CD4-positive, alpha-beta T cell treated with Interleukin-17A for 4 hours (primary cell): ENCODE measurements around the gene CIPC.

Source experiments
- DNase-seq: peaks from one replicate; pipeline ENCODE4 v3.0.0-alpha.2; 2020; ENCODE audit warnings: mixed read lengths

The CIPC gene

DNA sequence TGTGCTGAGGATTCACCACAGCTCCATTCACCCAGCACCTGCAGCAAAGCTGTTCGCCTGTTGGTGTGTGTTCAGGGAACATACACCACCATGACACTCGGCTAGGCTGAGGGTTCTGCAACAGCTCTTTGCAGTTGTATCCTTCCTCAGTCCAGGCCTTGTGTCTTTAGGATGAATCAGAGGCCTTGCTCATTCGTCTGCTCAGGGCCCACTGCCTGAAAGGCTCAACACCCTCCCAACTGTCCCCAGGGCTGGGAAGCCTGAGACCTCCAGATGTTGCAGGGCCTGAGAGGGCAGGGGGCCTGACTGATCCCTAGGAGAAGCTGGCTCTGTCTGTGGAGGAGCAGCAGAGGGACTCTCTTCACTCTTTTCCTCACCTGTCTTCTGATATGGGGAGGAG lies 32.3 kb downstream of the CIPC start:
- DNase-seq, result no peak

DNA sequence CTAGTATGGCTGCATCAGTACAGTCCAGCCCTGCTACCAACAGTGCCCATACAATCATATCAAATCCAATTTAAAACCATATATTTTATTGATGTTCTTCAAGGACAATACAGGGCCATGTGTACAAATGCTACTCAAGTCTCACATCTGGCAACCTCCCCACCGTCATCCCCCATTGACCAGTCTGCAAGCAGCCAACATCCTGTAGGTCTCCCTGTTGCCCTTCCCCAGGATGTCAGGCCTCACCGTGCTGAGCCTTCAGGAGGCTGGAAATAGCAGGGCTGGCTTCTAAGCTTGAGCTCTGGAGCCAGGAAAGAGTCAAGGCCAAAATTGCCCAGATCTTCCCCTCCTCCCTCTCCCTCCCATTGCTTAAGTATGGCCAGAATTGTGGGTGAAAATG lies 33.1 kb downstream of the CIPC start:
- DNase-seq, result no peak

DNA sequence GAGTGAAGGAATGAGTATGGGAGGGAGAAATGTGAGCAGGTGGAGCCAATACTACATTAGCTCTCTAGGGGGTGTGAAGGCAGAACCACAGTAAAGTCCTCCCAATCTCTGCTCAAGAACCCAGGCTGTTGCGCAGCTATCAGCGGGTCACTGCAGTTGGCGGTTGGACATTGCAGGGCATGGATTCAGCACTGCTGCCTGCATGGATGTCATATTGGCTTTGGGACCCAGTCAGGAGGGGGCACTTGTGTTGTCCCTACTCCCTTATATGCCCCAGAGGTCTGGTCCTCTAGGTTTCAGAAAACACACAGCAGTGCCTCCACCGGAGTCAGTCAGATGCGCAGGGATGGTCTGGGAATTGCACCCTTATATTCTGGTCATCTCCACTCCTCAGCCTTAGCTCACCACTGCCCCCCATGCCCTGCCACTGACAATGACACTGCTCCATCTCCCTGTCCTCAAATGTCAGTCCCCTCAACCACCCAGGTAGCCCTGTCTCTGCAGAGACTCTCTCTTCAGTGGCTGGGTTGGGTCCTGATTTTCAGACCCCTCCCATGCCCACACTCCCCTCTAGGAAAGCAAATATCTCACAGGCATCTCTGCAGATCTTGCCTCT lies 33.9 kb downstream of the CIPC start:
- no peak for DNase-seq

DNA sequence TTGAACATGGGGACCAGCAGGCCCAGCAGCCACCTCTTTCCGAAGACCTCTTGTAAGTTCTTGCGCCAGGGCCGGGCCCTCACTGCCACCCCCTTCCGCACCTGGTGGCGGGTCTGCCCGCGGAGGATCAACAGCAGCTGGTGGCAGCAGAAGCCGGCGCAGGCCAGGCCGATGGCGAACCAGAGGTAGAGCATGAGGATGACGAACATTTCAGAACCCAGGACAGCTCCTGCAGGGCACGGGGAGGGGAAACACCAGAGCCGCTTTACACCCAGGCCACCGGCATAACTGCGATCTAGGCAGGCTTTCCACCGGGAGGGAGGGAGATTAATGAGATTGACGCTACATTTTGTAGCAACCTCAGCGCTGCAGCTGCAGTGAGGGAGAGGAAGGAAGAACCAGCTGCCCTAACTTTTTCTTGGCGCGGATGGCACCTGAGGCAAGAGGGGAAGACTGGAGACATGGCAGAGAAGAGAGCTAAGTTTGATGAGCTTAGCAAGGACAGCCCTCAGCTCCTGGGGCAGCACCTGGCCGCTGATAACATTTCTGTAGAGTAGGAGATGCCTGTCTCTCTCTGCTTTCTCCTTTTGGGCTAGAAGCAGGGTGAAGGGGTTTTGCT lies 35.8 kb downstream of the CIPC start:
- peak; percentile 57 for DNase-seq

DNA sequence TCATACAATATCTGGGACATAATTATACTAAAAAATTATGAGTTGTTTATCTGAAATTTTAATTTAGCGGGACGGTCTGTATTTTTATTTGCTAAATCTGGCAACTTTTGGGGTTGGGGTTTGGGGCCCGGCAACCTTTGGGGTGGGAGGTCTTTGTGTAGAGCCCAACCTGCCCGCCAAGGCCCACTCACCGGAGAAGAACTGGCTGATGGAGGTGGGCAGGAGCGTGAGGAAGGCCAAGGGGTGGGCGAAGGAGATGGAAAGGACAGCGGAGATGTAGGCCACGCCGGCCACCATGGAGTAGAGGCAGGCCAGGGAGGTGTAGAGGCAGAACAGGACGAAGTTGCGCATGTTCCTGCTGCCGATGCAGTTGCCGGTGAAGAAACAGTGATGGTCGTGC lies 41.0 kb downstream of the CIPC start:
- DNase-seq, result no peak

DNA sequence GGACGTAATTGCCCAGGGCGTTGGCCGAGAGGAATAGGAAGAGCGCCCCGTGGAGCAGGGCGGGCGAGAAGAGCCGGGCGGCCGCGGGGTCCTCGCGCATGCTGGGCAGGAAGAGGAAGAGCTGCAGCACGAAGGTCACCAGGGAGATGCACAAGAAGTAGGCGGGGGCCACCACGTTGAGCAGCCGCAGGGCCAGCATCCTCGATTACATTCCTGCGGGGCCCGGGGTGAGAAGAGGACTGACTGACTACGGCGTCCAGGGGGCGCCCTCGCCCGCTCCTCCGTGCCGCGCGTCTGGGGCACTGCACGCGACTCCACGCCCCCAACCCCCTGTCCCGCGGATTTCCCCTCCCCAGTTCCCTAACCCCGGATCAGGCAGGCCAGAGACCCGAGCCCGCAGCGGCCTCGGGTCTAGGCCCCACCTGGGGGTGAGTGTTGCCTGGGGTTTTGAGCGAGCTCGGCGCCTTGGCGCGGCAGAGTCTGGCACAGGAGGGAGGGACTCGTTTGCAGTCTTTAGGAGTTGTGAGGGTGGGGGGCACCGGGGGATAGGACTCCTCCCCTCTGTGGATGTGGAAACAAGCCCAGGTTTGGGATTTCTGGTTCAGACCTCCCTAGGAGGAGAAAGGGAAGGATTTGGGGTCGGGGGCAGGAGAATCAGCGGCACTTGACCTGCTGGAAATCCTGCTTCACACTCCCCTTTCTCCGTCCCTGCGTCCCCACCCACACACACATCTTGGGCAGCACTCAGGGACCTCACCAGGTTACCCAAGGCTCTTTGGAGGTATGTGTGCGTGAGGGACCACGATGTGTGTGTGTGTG lies 41.7 kb downstream of the CIPC start:
- peak; percentile 36 for DNase-seq

DNA sequence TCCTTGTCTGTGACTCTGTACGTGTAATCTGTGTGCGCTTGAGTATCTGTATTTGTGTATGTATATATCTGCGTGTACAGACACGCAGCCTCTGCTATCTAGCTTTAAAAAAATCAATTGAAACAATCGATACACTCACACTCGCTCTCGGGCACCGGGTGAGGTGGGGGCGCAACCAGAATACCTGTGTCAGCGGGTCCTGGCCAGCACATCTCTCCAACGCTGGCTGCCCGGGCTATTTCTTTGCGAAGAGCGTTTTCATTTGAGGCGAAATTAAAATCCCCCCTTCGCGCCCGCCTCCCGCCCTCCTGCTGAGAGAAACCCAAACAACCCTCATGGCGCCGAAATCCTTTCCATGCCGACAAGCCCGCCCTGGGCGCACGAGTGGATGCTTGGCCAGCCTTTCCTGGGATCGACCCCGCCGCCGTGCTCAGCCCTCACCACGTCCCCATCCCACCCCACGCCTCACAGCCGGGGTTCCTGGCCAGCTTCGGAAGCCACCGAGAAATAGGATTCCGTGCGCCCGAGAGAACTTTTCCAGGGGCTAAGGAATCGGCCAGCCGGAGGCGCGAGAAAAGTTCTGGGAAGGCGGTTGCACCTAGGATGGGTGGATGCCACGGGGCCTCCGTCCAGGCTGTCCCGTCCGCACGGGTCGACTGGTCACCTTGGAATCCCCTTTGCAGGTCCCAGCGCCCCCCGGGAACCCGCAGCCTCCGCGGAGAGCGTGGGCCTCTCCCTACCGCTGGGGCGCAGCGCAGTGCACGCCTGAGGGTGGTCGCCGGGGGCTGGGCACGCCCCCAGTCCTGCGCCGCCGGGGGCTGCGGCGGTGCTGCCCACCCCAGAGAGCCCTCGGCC lies 42.5 kb downstream of the CIPC start:
- no peak for DNase-seq

DNA sequence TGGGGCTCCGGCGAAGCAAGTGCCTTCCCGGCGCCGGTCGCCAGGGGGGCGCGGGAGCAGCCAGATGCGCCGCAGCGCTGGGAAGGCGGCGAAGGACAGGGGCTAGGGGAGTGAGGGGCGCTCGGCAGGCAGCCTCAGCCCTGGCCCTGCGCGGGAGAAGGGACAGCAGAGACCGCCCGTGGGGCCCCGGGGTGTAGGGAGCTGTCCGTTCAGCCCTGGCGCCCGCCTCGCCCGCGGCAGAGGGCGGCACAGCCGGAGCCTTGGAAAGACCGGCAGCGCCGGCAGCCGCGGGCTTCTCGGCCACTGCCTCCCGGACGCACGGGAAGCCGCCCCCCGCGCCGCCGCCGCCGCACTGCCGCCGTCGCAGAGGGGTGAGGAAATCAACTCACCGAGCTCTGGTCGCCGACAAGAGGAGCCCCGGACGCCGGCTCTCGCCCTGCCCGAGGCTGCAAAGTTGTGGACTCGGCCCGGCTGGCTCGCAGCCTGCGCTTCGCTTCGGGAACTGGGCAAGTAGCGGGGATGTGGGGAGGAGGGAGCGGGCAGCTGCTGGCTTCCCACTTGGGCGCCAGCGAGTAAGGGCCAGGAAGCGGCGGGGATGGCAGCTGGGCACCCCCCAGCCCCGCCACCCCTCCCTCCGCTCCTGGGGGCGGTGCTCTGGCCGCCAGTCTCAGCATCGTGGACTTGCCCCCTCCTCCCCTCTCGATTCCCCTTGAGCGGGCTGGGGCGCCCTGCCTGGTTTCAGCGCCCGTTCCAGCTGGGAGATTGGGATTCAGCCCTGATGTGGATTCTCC lies 43.4 kb downstream of the CIPC start, which contains the start of gene ZDHHC22:
TSS of gene ZDHHC22 (minus strand) at position 578 of the 791 bp plus-strand sequence. CDS start 2,053 bp downstream, outside the sequence.
- DNase-seq, result no peak

DNA sequence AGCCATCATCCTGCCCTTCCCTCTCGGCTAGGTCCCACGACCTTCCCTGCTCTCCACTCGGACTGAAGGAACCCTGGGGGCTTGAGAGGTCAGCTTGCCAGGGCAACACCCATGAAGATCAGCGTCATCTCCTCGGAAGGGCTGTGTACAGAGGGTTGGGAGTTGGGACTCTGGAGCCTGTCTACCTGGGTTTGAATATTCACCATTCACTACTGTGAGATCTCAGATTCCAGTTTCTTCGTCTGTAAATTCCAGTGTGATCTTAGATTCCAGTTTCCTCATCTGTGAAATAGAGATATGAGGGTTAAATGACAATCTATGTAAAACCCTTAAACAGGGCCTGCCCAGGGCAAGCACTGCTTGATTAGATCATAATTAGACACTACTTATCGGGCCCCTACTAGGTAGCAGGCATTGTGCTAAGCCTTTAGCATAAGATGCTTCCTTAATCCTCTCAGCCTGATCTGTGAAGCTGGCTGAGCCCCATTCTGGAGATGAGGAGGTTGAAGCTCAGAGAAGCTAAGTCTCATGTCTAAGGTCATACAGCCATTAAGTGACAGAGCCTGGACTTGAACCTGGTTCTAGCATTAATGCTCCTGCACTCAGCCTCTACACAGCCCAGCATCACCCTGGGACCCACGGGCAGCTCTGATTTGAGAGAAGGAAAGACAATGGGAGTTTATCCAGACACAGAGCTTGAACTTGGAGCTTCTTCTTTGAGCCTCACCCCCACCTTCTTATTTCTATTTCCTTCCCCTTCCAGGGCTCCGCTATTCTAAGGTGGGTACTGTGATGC lies 44.1 kb downstream of the CIPC start:
- no peak for DNase-seq

DNA sequence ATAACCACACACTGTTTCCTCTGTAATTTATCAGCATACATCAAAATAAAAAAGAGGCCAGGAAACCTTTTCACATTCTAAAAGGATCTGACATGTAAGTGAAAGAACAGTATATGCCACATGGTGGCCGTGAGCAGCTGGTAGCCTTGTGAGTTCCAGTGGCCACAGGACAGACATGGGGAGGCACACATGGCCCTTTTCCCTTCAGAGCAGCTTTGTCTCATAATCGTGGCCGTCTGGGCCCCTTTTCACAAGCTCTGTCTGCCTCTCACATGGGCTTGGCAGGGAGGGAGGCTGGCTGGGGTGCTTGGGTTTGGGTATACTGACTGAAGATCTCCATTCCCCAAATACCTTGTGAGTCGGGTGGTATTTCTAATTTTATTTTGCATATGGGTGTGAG lies 45.0 kb downstream of the CIPC start:
- no peak for DNase-seq

DNA sequence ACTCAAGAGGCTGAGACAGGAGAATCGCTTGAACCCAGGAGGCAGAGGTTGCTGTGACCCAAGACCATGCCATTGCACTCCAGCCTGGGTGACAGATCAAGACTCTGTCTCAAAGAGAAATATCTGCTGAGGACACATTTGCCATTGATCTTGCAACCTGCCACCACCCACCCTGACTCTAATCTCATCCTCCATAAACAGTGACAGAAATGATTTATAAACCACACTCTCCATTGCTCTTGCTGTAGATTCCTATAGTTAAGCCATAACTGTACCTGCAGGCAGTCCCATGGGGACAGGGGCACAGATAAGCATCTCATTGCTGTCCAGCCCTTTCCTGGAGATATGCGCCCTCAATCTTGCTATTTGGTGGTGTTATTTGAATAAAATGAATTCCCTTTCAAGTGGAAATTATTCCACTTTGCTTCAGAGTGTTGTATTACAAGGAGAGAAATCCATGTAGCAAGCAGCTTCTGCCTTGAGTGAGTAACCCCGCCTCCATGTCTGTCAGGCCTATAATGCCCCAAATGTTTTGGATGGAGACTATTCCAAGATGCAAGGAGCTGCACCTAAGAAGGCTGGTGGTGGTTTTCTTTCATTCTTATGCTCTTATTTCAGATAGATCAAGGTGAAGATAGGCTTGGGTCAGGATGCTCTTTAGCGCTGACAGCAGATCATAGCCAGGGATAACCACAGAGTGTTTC lies 46.5 kb downstream of the CIPC start:
- no peak for DNase-seq

DNA sequence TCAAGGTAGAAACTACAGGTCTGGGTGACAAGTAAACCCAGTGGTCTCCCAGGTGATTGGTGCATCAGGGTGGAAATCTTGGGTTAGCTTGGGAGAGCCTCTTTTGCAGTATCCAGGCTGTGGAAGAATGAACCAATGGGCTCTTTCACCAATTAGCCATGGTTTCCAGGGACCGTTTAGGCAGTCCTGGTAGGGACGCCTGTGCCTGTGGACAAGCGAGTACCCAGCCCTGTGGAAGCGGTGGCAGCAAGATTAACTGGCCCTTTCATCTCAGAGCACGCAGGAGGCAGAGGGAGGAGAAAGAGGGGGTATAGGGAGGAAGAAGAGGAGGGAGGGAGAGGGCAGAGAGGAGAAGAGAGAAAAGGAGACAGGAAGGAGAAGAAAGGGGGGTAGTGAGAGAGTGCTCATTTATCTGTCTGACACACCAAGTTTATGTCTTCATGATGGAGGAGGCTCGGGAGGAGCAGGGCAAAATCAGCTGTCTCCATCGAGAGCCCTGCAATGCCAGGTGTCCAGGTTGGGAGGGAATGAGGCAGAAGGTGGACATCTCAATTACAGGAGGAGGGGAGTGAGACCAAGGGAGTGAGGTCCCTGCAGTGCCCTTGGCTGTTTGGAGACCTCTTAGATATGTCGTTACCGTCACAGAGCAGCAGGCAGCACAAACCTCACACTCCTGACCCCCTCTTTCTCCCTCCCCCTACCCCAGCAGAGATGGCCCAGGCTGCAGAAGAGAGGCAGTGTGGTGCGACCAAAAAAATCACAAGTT lies 48.1 kb downstream of the CIPC start:
- DNase-seq, result no peak

DNA sequence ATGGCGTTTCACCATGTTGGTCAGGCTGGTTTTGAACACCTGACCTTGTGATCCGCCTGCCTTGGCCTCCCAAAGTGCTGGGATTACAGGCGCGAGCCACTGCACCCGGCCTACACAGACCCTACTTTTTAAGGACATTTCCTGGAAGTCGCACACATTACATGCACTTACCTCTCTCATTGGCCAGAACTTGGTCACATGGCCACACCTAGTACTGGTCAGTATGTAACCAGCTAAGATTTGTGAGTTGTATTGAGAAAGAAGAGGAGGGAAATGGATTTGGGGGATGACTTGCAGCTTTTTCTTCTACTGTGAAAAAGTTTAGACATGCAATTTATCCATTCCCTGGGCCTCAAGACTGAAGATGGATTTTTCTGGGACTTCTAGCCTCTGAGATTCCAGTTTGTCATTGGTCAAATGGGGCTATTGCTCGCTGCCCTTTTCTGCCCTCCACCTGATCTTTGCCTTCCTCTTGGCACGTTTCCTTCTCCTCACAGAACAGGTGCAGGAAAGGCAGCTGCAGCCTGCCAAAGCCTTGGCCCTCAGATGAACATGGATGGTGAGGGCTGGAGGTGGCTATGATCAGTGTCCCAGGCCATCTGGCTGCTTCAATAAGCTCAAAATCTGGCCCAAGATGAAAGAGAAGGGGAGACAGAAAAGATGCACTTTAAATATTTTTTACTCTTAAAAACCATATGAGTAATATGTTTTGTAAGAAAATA lies 50.6 kb downstream of the CIPC start:
- DNase-seq, result no peak

DNA sequence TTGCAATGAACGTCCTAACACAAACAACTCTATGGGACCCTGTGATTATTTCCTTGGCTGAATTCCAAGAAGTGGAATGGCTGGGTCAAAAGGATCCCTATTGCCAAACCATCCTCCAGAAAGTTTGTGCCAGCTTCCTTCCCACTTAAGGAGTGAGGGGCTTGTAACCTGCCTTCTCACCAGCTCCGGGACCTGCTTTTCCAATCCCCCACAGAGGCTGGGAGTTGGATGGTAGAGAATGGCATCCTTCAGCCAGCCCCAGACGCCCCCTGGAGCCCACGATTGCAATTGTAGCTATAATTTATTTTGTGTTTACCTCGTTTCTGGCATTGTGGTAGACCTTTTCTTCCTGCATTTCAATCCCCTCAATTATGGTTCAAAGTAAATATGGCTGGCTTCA lies 53.2 kb downstream of the CIPC start:
- no peak for DNase-seq

DNA sequence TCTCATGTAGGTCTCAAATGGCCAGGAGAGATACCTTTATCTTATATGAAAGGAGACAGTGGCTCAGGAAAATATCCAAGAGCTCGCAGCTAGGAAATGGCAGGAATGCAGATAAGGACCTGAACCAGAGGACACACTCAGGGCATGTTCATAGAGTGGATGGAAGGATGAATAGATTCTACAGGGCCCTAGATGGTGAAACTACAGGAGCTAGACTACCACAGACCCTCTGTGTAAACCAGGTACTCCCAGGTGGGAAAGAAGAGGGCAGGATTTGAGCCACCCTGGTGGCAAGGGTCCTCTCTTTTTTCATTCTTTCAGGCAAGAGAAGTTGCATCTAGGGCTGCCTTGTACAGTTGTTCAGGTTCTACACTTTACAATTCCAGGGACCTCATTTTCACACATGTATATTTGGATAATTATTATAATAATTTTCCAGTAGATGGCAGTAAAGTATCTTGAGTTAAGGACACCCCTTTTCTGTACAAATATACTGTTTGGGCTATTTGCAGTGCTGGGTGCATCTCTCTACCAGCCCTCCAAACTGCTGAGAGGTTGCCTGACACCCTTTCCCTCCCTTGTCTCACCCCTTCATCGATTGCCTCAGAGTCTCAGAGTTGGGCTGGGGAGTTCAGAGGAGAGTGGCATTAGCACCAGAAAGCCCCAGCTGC lies 54.0 kb downstream of the CIPC start:
- no peak for DNase-seq

DNA sequence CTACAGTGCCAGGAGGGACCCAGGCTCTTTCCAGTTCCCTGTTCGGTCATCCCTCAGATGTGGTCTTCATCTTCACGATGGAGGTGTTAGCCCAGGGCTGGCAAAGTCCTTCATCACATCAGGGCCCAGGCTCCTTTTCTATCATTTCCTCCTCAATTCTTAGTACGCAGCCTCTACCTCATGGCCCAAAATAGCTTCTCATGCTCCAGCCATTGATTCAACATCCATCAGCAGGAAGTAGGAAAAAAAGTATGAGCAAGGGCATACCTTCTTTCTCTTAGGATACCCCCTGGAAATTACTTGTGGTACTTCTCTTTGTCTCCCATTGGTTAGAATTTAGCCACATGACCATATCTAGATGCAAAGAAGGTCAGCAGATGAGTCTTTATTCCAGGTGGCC lies 55.7 kb downstream of the CIPC start:
- no peak for DNase-seq

DNA sequence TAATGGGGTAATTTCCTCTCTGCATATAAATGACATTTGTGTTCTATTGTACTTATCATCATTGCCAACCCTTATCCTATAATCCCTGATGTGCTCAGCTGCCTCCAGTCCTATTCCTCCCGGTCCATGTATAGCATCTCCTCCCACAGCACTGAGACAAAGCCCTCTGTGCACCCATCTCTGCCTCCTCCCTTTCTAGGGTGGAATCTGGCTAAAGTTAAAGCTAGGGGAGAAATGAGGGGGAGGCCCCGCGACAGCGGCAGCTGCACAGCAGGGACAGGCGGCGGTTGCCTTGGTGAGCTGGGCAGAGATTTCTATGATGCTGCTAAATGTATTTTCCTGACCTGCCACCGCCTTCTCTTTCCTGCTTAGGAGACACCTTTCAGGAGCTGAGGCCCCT lies 56.4 kb downstream of the CIPC start:
- DNase-seq, result no peak

DNA sequence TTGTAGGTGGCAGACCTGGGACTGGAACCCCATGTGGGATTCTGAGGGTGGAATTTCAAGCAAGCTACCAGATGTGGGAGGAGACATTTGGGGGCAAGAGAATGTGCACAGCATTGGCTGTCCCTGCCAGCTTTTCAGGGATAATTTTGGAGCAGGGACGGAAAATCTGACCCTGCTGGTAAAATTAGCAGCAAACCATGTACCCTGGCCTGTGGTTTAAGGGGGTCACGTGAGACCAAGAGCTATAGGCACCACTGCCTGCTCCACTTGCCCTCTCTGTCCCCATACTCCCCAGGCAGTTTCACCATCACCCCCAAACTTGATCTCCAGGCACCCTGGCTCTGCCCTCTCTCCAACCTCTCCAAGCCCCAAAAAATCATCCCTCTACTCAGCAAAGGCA lies 57.0 kb downstream of the CIPC start:
- no peak for DNase-seq

DNA sequence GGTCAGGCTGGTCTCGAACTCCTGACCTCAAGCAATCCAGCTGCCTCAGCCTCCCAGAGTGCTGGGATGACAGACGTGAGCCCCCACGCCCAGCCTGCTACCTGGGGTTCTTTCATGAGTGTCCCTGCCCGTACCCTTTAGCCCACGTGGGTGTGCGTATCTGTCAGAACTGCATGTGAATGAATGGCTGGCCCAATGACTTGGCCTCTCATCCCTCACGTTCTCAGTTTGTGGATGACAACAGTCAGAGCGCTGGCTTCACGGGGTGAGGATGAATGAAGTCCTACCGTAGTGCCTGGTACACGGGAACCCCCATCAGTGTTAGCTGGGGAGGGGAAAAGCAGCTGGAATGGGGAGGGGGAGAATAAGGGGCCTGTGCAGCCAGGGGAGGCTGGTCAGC lies 59.7 kb downstream of the CIPC start:
- no peak for DNase-seq
